ENCODE results near the gene SIDT2. TPM values are rescaled to one million over a fixed set of nuclear protein-coding genes. Genes with fewer than 3 reads are reported as not detected.

SIDT2 gene
- polyA plus RNA-seq, 1 donor from 2014 or later: 11.1 TPM

- Histone ChIP-seq H2AFZ (ENCODE audit: low read depth, low read length) (no peak overlapping the region), H3K9ac (ENCODE audit: low read length) (no peak overlapping the region), H3K9me3 (ENCODE audit: low read length) (no peaks in the 10 kb centered on the region), H3K4me3 (ENCODE audit: low read length) (no peak overlapping the region), H4K20me1 (ENCODE audit: insufficient read depth) (no peaks in the 10 kb centered on the region), H3K27me3 (ENCODE audit: insufficient read depth, low read depth, low read length) (no peaks in the 10 kb centered on the region), H3K79me2 (replicated peaks; ENCODE audit: insufficient read depth, low read length) (no peaks in the 10 kb centered on the region), H3F3A (ENCODE audit: insufficient read depth, low read length, poor library complexity, severe bottlenecking) (no peaks in the 10 kb centered on the region), H3K36me3 (ENCODE audit: insufficient read depth, low read length) (no peaks in the 10 kb centered on the region), H3K27ac (ENCODE audit: low read length) (no peak overlapping the region), H3K9me2 (ENCODE audit: insufficient read depth, low read length) (no peaks in the 10 kb centered on the region), H3K4me2 (ENCODE audit: low read length) (no peak overlapping the region)
- TF ChIP-seq REST (IDR thresholded peaks at IDR 0.05; ENCODE audit: borderline replicate concordance): no peak
- TF ChIP-seq TAF1 (IDR thresholded peaks at IDR 0.05; ENCODE audit: low read depth): no peak
- no peak for TF ChIP-seq EP300 (conservative IDR thresholded peaks at IDR 0.05; ENCODE audit: poor library complexity, severe bottlenecking)
Observed at GRCh38 chr11:117219001-117219400, 40.5 kb downstream of the SIDT2 start.

- no peaks in the 10 kb centered on the region for H3K9me2 ChIP-seq (ENCODE audit: insufficient read depth, low read length)
- H2AFZ ChIP-seq (ENCODE audit: low read depth, low read length): no peak overlapping the region
- no peak overlapping the region for H3K27ac ChIP-seq (ENCODE audit: low read length)
- no peak overlapping the region for H3K4me2 ChIP-seq (ENCODE audit: low read length)
- no peak overlapping the region for H3K9ac ChIP-seq (ENCODE audit: low read length)
- H4K20me1 ChIP-seq (ENCODE audit: insufficient read depth): no peaks in the 10 kb centered on the region
- H3K4me3 ChIP-seq (ENCODE audit: low read length): no peak overlapping the region
- no peaks in the 10 kb centered on the region for H3K36me3 ChIP-seq (ENCODE audit: insufficient read depth, low read length)
- H3K27me3 ChIP-seq (ENCODE audit: insufficient read depth, low read depth, low read length): no peaks in the 10 kb centered on the region
- H3K79me2 ChIP-seq (replicated peaks; ENCODE audit: insufficient read depth, low read length): no peaks in the 10 kb centered on the region
- no peaks in the 10 kb centered on the region for H3F3A ChIP-seq (ENCODE audit: insufficient read depth, low read length, poor library complexity, severe bottlenecking)
- TF ChIP-seq EZH2 (IDR thresholded peaks at IDR 0.05; ENCODE audit: borderline replicate concordance, insufficient read depth, low read length, poor library complexity, severe bottlenecking) (no peak), SMC3 (conservative IDR thresholded peaks at IDR 0.05; ENCODE audit: poor library complexity) (no peak), REST (IDR thresholded peaks at IDR 0.05; ENCODE audit: borderline replicate concordance) (no peak), TAF1 (IDR thresholded peaks at IDR 0.05; ENCODE audit: low read depth) (no peak), CTCF (IDR thresholded peaks at IDR 0.05; ENCODE audit: poor library complexity, severe bottlenecking) (no peak), EP300 (conservative IDR thresholded peaks at IDR 0.05; ENCODE audit: poor library complexity, severe bottlenecking) (no peak), RAD21 (conservative IDR thresholded peaks at IDR 0.05) (no peak), POLR2AphosphoS5 (IDR thresholded peaks at IDR 0.05) (no peak), MXI1 (conservative IDR thresholded peaks at IDR 0.05; ENCODE audit: poor library complexity, severe bottlenecking) (no peak)
- H3K9me3 ChIP-seq (ENCODE audit: low read length): no peaks in the 10 kb centered on the region
Observed at GRCh38 chr11:117219455-117219854, 40.9 kb downstream of the SIDT2 start.

All from neural cell (in vitro differentiated cells).